MCF 10A (cell line): ENCODE data around the gene H1-8. TPM values are rescaled to one million over a fixed set of nuclear protein-coding genes. Genes with fewer than 3 reads are reported as not detected.

ENCODE experiments used
- BruUV-seq: library from RNA; stranded (reverse); fragments of 400-500 nt; replicated peaks from 2 replicates; lab custom pipeline; 2021; lab: Mats Ljungman, UMichigan
- CTCF ChIA-PET: fragments of 300-600 bp; sonication (Branson Sonifier 250); formaldehyde crosslinking; extraction: SDS; loops from one replicate; lab custom pipeline; 2021; ENCODE audit warnings: antibody characterized with exemption, inconsistent platforms; lab: Yijun Ruan, JAX
- POLR2A ChIA-PET: fragments of 300-600, 350-650 bp; sonication (Branson Sonifier 250); formaldehyde crosslinking; extraction: SDS; loops from one replicate; lab custom pipeline; 2020; ENCODE audit warnings: antibody characterized with exemption, inconsistent platforms; lab: Yijun Ruan, JAX
- DNase-seq: peaks from one replicate; pipeline ENCODE4 v3.0.0-alpha.2; 2018; ENCODE audit not compliant: unreplicated experiment
- H3K27ac Mint-ChIP-seq: one replicate; pipeline ENCODE4 v1.8.0; 2022; ENCODE audit warnings: mild to moderate bottlenecking, low read depth, mixed read lengths; ENCODE audit not compliant: unreplicated experiment
- H3K27me3 Mint-ChIP-seq: one replicate; pipeline ENCODE4 v1.8.0; 2022; ENCODE audit warnings: mixed read lengths; ENCODE audit not compliant: insufficient read depth, unreplicated experiment
- H3K36me3 Mint-ChIP-seq: one replicate; pipeline ENCODE4 v1.8.0; 2022; ENCODE audit warnings: mild to moderate bottlenecking, moderate library complexity, mixed read lengths; ENCODE audit not compliant: insufficient read depth, unreplicated experiment
- H3K4me1 Mint-ChIP-seq: one replicate; pipeline ENCODE4 v1.8.0; 2022; ENCODE audit warnings: mixed read lengths; ENCODE audit not compliant: insufficient read depth, unreplicated experiment
- H3K4me3 Mint-ChIP-seq: one replicate; pipeline ENCODE4 v1.8.0; 2022; ENCODE audit warnings: mild to moderate bottlenecking, moderate library complexity, mixed read lengths; ENCODE audit not compliant: unreplicated experiment
- H3K9me3 Mint-ChIP-seq: one replicate; pipeline ENCODE4 v1.8.0; 2022; ENCODE audit warnings: mixed read lengths; ENCODE audit not compliant: unreplicated experiment
- intact Hi-C: fragments of 100-400 bp; cut with micrococcal nuclease; formaldehyde crosslinking; loops from 2 replicates; pipeline ENCODE4 v1.14.1; 2022
- total RNA-seq: library from RNA; stranded (reverse); gene quantifications from 2 replicates; pipeline ENCODE4 v1.2.3, GENCODE V29; 2022
- TF ChIP-seq, protein P1 (sequence below): fragments of 200-600 bp; IDR thresholded peaks from one replicate; pipeline ENCODE4 v1.8.0; 2022; ENCODE audit warnings: antibody characterized with exemption, mild to moderate bottlenecking; ENCODE audit not compliant: unreplicated experiment

Gene H1-8
- total RNA-seq, 1 experiment from 2014 or later, result not detected

DNA sequence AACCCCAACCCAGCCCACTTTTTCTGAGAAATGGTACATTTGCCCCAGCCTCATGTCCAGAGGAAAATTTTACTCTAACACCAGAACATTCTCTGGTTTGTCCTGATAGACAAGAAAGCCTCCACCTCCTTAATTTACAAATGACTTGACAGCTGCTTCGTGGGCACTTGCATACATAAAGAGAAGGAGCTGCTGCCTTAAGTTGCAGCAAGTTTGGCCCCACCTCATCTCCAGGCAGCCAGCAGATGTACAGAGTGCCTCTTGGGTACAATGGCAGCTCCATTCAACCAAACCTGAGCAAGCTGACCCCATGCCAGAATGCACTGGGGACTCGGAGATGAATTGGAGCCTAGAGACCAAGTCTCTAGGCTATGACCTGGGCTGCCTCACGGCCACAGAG, 6.2 kb upstream of the H1-8 start:
- H3K36me3 Mint-ChIP-seq, result no peaks in the 10 kb centered on the region
- H3K27ac Mint-ChIP-seq, result no peak overlapping the region
- intact Hi-C loops, result no loop called here
- BruUV-seq, result no TSS peak
- H3K9me3 Mint-ChIP-seq, result no peaks in the 10 kb centered on the region
- POLR2A ChIA-PET, result no interaction called here
- CTCF ChIA-PET, result no interaction called here
- H3K4me1 Mint-ChIP-seq, result no peaks in the 10 kb centered on the region
- H3K27me3 Mint-ChIP-seq, result no peaks in the 10 kb centered on the region
- TF ChIP-seq, protein P1, sequence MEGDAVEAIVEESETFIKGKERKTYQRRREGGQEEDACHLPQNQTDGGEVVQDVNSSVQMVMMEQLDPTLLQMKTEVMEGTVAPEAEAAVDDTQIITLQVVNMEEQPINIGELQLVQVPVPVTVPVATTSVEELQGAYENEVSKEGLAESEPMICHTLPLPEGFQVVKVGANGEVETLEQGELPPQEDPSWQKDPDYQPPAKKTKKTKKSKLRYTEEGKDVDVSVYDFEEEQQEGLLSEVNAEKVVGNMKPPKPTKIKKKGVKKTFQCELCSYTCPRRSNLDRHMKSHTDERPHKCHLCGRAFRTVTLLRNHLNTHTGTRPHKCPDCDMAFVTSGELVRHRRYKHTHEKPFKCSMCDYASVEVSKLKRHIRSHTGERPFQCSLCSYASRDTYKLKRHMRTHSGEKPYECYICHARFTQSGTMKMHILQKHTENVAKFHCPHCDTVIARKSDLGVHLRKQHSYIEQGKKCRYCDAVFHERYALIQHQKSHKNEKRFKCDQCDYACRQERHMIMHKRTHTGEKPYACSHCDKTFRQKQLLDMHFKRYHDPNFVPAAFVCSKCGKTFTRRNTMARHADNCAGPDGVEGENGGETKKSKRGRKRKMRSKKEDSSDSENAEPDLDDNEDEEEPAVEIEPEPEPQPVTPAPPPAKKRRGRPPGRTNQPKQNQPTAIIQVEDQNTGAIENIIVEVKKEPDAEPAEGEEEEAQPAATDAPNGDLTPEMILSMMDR, result no peak
- no peak for DNase-seq
- H3K4me3 Mint-ChIP-seq, result no peak overlapping the region

DNA sequence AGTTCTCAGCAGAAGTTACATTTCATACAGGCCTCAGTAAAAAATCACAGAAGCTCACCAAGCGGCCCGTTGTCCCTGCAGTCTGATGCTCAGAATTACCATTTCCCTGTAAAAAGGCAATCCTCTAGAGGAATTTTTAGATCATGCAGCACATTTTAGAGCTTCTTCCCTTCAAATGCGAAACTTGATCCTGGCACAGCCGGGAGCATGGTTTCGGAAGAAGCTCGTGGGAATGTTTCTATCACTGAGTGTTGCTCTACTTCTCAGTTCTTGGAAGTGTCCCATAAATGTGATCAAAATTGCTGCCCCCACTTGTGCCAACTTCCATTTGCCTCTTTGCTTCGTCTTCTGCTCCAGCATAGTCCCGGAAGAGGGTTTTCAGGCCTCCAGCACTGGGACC, 3.8 kb upstream of the H1-8 start:
- H3K9me3 Mint-ChIP-seq, result no peaks in the 10 kb centered on the region
- CTCF ChIA-PET, result interaction anchor here (0.6 kb wide), 1 partner anchor 49 kb away, joined by 3 read pairs; no protein-coding TSS in a partner anchor
- no TSS peak for BruUV-seq

DNA sequence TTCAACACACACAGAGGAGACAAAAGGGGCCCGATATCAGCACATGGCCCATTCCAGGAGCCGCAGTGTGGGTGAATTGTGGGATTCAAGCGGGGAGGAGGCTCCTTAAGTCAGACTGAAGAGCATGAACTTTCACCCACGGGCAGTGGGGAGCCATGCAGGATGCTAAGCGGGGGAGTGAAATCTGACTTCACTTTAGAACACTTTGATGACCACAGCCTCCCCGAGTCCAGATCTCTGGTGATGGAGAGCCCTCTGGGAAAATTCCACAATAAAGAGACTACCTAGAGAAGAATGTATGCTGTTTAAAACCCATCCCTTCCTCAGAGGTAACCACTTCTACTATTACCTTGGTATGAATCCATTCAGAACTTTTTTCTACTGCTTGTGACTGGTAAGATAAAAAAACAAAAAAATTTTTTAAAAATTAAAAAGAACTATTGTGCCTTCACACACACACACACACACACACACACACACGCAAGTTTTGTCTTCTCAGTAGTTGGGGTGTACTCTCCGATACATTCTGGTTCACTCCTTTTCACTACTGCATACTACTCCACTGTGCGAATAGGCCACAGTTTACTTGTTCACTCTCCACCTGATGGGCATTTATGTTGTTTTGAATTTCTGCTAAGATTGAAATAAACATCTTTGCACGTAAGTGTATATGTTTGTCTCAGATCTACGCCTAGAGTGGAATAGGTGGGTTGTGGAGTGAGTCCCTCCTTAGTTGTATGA, 2.0 kb upstream of the H1-8 start:
- CTCF ChIA-PET, result no interaction called here
- no peak for DNase-seq
- TF ChIP-seq, protein P1, result no peak
- POLR2A ChIA-PET, result no interaction called here
- Mint-ChIP-seq H3K27me3 (no peaks in the 10 kb centered on the region), H3K36me3 (no peaks in the 10 kb centered on the region), H3K9me3 (no peaks in the 10 kb centered on the region), H3K4me3 (no peak overlapping the region), H3K4me1 (no peaks in the 10 kb centered on the region), H3K27ac (no peak overlapping the region)
- intact Hi-C loops, result no loop called here
- no TSS peak for BruUV-seq

More for the DNA sequence above, 3.8 kb upstream of the H1-8 start:
- TF ChIP-seq, protein P1, result no peak
- Mint-ChIP-seq H3K27me3 (no peaks in the 10 kb centered on the region), H3K36me3 (no peaks in the 10 kb centered on the region), H3K4me1 (no peaks in the 10 kb centered on the region), H3K27ac (no peak overlapping the region), H3K4me3 (no peak overlapping the region)
- DNase-seq, result no peak
- intact Hi-C loops, result no loop called here
- POLR2A ChIA-PET, result no interaction called here

DNA sequence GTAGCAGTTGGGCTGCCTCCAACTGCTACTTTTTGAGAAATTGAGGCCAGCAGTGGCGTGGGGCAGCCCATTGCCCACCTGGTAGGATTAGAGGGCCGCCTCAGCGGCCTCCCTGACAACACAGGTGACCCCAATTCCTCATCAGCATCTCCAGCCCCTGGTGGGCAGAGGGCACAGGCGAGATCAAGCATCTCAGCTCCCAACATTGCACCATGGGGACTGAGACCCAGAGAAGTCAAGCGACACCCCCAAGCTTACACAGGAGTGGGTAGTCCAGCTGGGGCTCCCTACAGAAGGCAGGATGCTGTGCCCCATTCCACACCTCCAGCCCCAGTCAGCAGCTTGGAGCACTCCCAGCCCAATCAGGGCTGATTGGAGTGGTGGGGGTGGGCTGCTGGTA, 228 bp upstream of the H1-8 start:
- no peaks in the 10 kb centered on the region for H3K27me3 Mint-ChIP-seq
- no TSS peak for BruUV-seq
- H3K4me1 Mint-ChIP-seq, result no peaks in the 10 kb centered on the region
- intact Hi-C loops, result no loop called here
- TF ChIP-seq, protein P1, result no peak
- no peaks in the 10 kb centered on the region for H3K9me3 Mint-ChIP-seq
- DNase-seq, result no peak
- H3K36me3 Mint-ChIP-seq, result no peaks in the 10 kb centered on the region
- H3K27ac Mint-ChIP-seq, result no peak overlapping the region
- ChIA-PET POLR2A (no interaction called here), CTCF (no interaction called here)
- H3K4me3 Mint-ChIP-seq, result no peak overlapping the region
